Fibroblast of skin of back (primary cell): ENCODE results near the gene CHST11.
A peak's percentile ranks its signal among the peaks of the same experiment; 100 is the strongest.
"Not testable (repeated sequence)": the region's sequence is repeated elsewhere in the genome, so short reads cannot be mapped to it uniquely, and the experiment has no call there.

ENCODE experiments used
- DNase-seq: peaks from one replicate; pipeline ENCODE4 v3.0.0-alpha.2; 2013

CHST11 gene

DNA sequence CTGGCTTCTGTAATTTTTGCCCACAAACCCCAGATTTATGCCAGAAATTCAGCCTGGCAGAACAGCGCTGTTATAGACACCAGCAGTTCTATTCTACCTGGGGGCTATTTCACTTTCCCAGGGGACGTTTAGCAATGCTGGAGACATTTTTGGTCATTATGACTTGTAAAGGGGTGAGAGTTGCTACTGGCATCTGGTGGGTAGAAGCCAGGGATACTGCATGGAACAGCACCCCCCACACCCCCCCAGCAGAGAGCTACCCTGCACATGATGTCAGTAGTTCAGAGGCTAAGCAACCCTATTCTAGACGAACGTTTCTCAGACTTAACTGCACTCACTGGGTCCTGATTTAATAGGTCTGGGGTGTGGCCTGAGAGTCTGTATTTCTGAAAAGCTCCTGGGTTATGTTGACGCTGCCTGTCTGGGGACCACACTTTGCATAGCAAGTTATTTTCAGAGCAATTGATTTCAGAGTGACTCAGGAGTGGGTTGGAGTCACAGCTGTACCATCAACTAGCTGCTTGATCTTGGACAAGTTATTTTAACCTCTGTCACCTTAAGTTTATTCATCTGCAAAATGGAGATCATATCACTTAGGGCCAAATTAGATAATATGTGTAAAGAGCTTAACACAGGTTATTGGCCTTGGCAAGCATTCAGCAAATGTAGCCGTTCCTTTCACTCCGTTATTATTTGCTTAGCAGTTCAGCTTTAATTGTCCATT is 48.5 kb downstream of the CHST11 start:
- DNase-seq: no peak

GRCh38 chr12:104506676-104507401 is 50.1 kb downstream of the CHST11 start:
- no peak for DNase-seq

DNA sequence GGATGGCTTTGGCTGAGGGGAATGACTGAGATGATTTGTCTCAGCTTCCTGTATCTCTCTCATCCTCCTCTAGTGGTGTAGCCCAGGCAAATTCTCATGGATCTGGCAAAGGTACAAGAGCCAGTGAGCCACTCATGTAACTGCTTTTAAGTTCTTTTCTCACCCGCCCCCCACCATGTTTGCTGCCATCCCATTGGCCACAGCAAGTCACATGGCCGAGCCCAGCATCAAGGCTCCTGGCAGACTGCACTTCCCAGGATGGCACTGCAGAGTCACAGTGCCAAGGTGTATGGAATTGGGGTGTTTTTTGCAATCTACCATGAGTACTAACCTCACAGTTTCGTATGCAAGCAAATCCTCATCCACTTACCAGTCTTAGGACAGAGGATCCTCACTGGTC is 50.9 kb downstream of the CHST11 start:
- DNase-seq: no peak

DNA sequence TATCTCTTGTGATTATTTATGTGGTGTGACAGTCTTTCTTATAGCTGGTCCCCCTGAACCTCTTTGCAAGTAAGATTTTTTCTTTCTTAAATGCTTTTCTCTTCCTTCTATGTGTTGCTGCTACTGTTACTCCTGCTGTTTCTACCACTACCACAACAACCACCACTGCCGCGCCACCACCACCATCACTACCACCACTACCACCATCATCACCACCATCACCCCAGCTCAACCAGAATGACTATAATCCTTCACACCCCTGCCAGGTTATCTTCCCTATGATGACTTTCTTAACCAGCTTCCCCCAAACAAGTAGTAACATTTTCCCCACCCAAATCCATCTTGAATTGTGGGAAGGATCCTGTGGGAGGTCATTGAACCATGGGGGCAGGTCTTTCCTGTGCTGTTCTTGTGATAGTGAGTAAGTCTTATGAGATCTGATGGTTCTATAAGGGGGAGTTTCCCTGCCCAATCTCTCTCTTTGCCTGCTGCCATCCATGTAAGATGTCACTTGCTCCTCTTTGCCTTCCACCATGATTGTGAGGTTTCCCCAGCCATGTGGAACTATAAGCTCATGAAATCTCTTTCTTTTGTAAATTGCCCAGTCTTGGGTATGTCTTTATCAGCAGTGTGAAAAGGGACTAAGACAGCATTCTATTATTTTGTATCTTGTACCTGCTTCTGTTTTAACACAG is 52.2 kb downstream of the CHST11 start:
- DNase-seq: no peak

GRCh38 chr12:104510145-104510872 is 53.6 kb downstream of the CHST11 start:
- no peak for DNase-seq

- DNase-seq: no peak
Measured at GRCh38 chr12:104510873-104511440, 54.2 kb downstream of the CHST11 start.

DNA sequence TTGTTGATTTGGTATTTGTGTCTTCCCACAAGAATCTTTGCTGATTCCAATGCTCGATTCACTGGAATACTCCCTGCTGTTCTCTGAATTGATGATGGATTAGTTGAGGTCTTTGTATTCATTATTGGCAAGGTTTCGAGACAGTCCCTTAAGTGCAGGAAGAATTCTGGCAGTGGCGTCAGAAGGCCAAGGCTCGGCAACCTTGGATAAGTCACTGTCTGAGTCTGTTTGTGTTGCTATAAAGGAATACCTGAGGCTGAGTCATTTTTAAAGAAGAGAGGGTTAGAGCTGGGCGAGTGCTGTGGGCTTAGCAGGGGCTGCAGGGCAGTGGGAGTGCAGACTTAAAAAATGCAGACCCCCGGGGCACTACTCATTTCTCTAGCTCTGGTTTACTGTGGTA is 56.9 kb downstream of the CHST11 start:
- DNase-seq: no peak

- no peak for DNase-seq
Measured at GRCh38 chr12:104514092-104514810, 57.5 kb downstream of the CHST11 start.

- no peak for DNase-seq
Measured at GRCh38 chr12:104515899-104516298, 59.2 kb downstream of the CHST11 start.

DNA sequence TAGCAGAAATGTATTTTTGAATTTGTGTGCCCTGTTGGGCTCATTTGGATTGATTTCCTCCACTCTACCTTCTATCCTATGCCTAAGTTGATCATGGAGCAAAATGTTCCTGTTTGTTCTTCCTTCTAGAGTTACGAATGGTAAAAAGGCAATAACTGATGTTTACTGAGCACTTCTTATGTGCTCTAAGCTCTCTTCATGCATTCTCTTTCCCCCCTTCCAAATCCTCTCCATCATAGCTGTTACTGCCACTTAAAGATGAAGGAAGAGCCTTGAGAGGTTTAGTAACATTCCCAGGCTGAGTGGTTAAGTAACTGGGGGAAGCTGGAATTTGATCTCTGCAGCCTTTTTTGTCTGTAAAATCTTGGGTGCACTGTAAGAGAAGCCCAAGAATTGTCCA is 60.1 kb downstream of the CHST11 start:
- no peak for DNase-seq

- DNase-seq: no peak
Measured at GRCh38 chr12:104517880-104518279, 61.1 kb downstream of the CHST11 start.

DNA sequence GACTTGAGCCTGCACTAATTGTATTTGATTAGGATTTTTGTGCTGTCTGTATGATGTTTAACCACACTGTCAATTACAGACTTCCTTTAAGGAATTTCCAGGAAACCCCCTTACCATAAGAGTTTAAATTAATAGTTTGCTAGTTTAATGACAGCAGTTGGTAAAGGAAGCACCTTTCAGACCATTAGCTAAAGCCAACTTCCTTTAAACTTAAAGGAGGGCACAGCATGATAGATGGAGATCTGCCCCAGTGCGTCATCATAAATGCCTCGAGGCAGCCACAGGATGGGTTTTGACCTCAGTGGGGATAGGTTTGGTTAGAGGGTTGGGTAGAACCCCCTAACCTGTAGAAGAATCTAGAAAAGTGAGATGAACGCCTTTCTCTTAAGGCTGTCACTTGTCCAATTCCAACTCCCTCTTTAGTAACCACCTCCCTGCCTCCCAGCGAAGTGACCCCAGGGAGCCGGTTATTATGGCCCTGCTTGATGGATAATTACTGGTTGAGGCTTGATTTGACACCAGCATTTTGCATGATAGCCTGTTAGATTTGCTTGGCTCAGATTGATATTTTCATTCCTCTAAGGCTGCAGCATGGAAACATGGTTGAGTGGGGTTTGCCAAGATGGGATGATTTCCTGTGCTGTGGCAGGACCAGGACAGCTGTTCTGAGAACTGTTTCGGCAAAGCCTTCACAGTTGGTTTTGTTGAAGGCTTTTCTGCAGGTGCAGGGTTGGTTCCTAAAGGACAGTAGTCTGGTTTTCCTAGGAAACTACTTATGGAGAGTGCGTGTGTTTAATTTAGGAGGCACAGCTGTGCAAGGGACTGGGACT is 62.7 kb downstream of the CHST11 start:
- no peak for DNase-seq

- DNase-seq: no peak
Measured at GRCh38 chr12:104520242-104520900, 63.6 kb downstream of the CHST11 start.

- DNase-seq: peak; percentile 31
Measured at GRCh38 chr12:104521731-104522130, 65.0 kb downstream of the CHST11 start.

DNA sequence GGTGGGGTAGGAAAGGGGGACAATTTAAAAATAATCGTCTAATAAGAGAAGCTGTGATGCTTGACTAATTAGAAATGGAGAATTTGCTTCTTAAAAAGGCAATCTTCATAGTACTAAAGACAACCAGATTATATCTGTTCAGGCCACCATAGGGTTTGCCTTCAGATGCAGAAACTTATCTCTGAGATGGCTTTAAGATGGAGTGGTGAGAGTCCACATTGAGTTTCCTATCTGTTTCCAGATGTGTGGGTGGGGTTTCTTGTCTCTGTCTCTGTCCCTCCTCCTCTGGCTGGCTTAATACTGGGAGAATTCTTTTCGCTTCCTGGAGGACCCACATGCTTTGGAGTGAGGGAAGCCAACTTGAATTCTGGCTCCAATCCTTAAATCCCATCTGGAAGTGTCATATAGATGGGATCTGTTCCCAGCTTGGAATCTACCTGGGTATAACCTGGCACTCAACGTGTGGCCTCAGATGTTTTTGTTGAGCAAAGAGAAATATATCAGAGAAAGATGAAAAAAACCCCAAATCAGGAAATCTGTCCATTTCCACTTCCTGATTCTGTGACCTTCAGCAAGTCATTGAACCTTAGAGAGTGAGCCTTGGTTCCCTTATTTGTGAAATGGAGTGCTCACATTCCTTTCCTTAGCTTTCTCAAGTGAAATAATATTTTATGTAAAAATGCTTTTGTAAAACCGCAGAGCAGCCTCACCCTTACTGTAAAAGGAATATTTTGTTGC is 66.4 kb downstream of the CHST11 start:
- peak; percentile 27 for DNase-seq

DNA sequence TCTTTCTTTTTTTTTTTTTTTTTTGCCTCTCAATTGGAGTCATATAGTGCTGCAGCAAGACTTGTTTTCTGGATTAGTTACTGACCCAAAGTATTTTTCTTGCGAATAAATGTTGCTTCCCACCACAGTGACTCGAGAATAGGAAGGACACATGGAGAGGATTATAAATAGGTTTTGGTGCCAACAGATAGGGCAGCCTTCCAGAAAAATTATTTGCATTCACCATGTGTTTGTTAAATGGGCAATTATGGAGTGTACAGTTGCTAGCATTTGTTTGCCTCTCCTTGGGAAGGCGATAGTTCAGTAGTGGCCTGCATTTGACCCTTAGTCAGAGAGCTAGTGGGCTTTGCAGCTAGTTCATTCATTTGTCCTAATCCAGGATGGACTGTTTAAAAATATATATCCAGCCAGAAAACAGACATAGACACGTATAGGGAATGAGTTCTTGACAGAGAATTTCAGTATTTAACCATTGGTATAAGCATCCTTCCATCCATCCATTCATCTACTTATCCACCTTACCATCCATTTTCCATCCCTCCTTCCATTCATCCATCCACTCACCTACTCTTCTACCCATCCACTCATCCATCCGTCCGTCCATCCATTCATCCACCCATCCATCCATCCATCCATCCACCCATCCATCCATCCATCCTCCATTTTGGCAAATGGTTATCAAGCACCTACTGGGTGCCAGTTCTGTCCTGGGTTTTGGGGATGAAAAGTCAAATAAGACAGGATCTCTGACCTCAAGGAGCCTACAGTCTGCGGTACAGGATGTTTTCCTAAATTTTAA is 67.5 kb downstream of the CHST11 start:
- DNase-seq: no peak

GRCh38 chr12:104526320-104526719 is 69.6 kb downstream of the CHST11 start:
- DNase-seq: no peak

GRCh38 chr12:104526751-104527150 is 70.0 kb downstream of the CHST11 start:
- DNase-seq: no peak

GRCh38 chr12:104527653-104528052 is 70.9 kb downstream of the CHST11 start:
- not testable (repeated sequence) for DNase-seq
